ENCODE results near the gene GALNT2.

Gene GALNT2

DNA sequence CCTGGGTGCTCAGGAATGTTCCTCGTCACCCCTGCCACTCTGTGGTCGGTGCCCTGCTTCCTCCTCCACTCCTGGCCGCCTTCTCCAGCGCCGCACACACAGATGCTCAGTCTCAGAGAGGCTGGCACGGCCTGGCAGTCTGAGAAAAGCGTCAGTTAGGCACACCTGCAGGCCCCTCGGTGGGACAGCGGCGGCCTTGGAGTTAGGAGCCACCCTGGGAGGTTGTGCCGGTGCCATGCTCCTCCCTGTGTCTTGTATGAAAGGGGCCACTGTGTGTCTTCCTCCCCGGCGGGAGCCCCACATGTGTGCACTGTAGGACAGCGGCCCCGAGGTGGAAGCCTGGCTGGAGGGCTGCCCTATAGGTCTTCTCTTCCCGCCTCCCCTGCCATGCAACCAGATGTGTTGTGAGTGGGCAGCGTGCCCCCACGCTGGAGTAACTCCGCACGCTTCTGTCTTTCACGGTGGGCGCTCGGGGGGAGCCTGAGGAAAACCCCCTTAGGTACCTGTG, 213.9 kb downstream of the GALNT2 start:
- Histone ChIP-seq H3K4me1 (ENCODE audit: control insufficient read depth, insufficient read depth, low read length) (no peaks in the 10 kb centered on the region), H3K36me3 (ENCODE audit: control insufficient read depth, insufficient read depth, low read length, severe bottlenecking) (peaks cover 66% of the 10 kb centered on the region), H3K9me3 (ENCODE audit: control insufficient read depth, low read length) (no peaks in the 10 kb centered on the region), H3K27me3 (replicated peaks; ENCODE audit: control insufficient read depth, insufficient read depth, low read length) (no peaks in the 10 kb centered on the region), H3K9ac (ENCODE audit: low read length) (no peak overlapping the region), H3K4me3 (ENCODE audit: low read length) (no peak overlapping the region)
- no peak for DNase-seq (ENCODE audit: low read depth)

GRCh38 chr1:230281556-230281955, 214.5 kb downstream of the GALNT2 start:
- Histone ChIP-seq H3K4me3 (ENCODE audit: low read length) (no peak overlapping the region), H3K36me3 (ENCODE audit: control insufficient read depth, insufficient read depth, low read length, severe bottlenecking) (peaks cover 60% of the 10 kb centered on the region), H3K27me3 (replicated peaks; ENCODE audit: control insufficient read depth, insufficient read depth, low read length) (no peaks in the 10 kb centered on the region), H3K4me1 (ENCODE audit: control insufficient read depth, insufficient read depth, low read length) (no peaks in the 10 kb centered on the region), H3K9ac (ENCODE audit: low read length) (no peak overlapping the region), H3K9me3 (ENCODE audit: control insufficient read depth, low read length) (no peaks in the 10 kb centered on the region)
- DNase-seq (ENCODE audit: low read depth) = no peak

GRCh38 chr1:230282157-230282556, 215.1 kb downstream of the GALNT2 start:
- no peak for DNase-seq (ENCODE audit: low read depth)
- Histone ChIP-seq H3K4me1 (ENCODE audit: control insufficient read depth, insufficient read depth, low read length) (no peaks in the 10 kb centered on the region), H3K9me3 (ENCODE audit: control insufficient read depth, low read length) (no peaks in the 10 kb centered on the region), H3K9ac (ENCODE audit: low read length) (no peak overlapping the region), H3K36me3 (ENCODE audit: control insufficient read depth, insufficient read depth, low read length, severe bottlenecking) (peaks cover 54% of the 10 kb centered on the region), H3K27me3 (replicated peaks; ENCODE audit: control insufficient read depth, insufficient read depth, low read length) (no peaks in the 10 kb centered on the region), H3K4me3 (ENCODE audit: low read length) (no peak overlapping the region)

GRCh38 chr1:230283678-230284077, 216.6 kb downstream of the GALNT2 start:
- Histone ChIP-seq H3K4me3 (ENCODE audit: low read length) (no peak overlapping the region), H3K36me3 (ENCODE audit: control insufficient read depth, insufficient read depth, low read length, severe bottlenecking) (peaks cover 41% of the 10 kb centered on the region), H3K4me1 (ENCODE audit: control insufficient read depth, insufficient read depth, low read length) (no peaks in the 10 kb centered on the region), H3K9me3 (ENCODE audit: control insufficient read depth, low read length) (no peaks in the 10 kb centered on the region), H3K9ac (ENCODE audit: low read length) (no peak overlapping the region), H3K27me3 (replicated peaks; ENCODE audit: control insufficient read depth, insufficient read depth, low read length) (peaks cover 3% of the 10 kb centered on the region)
- DNase-seq (ENCODE audit: low read depth) = no peak

- no peaks in the 10 kb centered on the region for H3K4me1 ChIP-seq (ENCODE audit: control insufficient read depth, insufficient read depth, low read length)
- peaks cover 29% of the 10 kb centered on the region for H3K36me3 ChIP-seq (ENCODE audit: control insufficient read depth, insufficient read depth, low read length, severe bottlenecking)
- peaks cover 6% of the 10 kb centered on the region for H3K27me3 ChIP-seq (replicated peaks; ENCODE audit: control insufficient read depth, insufficient read depth, low read length)
Measured at GRCh38 chr1:230284891-230285290, 217.9 kb downstream of the GALNT2 start.

DNA sequence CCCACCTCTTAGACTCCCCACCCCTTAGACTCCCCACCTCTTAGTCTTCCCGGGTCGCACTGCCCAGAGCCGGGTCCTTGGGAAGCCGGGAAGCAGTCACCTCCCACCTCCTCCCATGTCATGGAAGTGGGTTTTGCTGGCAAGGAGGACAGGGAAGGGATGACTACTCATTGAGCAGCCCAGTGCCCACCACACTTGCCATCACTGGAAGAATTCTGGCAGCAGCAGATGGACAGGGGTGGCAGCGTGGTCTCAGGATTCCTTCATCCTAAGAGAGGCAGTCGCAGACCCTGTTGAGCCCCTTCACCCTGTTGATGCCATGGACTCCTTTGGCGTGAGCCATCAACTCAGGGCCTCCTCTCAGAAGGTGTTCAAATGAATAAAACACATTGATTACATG, 218.3 kb downstream of the GALNT2 start:
- Histone ChIP-seq H3K9ac (ENCODE audit: low read length) (no peak overlapping the region), H3K9me3 (ENCODE audit: control insufficient read depth, low read length) (no peaks in the 10 kb centered on the region), H3K27me3 (replicated peaks; ENCODE audit: control insufficient read depth, insufficient read depth, low read length) (peaks cover 10% of the 10 kb centered on the region), H3K36me3 (ENCODE audit: control insufficient read depth, insufficient read depth, low read length, severe bottlenecking) (peaks cover 24% of the 10 kb centered on the region), H3K4me3 (ENCODE audit: low read length) (no peak overlapping the region), H3K4me1 (ENCODE audit: control insufficient read depth, insufficient read depth, low read length) (no peaks in the 10 kb centered on the region)
- DNase-seq (ENCODE audit: low read depth) = no peak

More at GRCh38 chr1:230284891-230285290, 217.9 kb downstream of the GALNT2 start:
- no peak for DNase-seq (ENCODE audit: low read depth)
- Histone ChIP-seq H3K4me3 (ENCODE audit: low read length) (no peak overlapping the region), H3K9me3 (ENCODE audit: control insufficient read depth, low read length) (no peaks in the 10 kb centered on the region), H3K9ac (ENCODE audit: low read length) (no peak overlapping the region)

DNA sequence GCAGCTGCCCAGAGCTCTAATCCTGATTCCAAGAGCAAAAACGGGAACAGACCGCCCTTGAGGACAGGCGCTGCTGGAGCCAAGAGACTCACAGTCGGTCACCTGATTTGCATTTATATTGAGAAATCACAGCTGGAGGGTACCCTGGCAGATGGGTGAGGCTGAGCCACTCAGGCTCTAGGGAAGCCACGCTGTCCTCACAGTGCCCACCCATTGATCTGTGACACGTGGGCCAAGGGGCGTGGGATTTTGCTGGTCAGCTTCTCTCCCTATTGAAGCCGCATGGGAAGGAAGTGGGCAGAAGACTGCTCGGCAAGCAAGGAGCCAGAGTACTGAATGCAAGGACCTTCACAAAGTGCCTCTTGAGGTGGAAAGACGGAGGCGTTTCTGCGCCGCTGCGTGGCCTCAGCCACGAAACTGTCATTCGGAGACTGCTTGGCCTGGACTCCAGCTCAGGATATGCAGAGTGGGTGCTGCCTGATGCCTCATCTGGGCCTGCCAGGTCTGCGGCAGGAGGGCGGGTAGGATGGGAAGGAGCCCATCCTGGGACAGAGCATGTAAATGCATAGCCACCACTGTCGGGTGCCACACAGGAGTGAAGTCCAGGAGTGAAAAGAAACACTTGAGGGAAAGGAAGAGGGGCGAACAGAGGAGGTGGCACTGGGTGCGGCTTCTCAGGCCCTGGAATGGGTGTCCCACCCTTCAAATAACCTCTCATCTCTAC, 219.3 kb downstream of the GALNT2 start:
- Histone ChIP-seq H3K4me1 (ENCODE audit: control insufficient read depth, insufficient read depth, low read length) (no peaks in the 10 kb centered on the region), H3K9ac (ENCODE audit: low read length) (no peak overlapping the region), H3K36me3 (ENCODE audit: control insufficient read depth, insufficient read depth, low read length, severe bottlenecking) (peaks cover 14% of the 10 kb centered on the region), H3K9me3 (ENCODE audit: control insufficient read depth, low read length) (no peaks in the 10 kb centered on the region), H3K4me3 (ENCODE audit: low read length) (no peak overlapping the region), H3K27me3 (replicated peaks; ENCODE audit: control insufficient read depth, insufficient read depth, low read length) (peaks cover 10% of the 10 kb centered on the region)
- no peak for DNase-seq (ENCODE audit: low read depth)

GRCh38 chr1:230286890-230287269, 219.8 kb downstream of the GALNT2 start:
- no peaks in the 10 kb centered on the region for H3K9me3 ChIP-seq (ENCODE audit: control insufficient read depth, low read length)
- peaks cover 14% of the 10 kb centered on the region for H3K36me3 ChIP-seq (ENCODE audit: control insufficient read depth, insufficient read depth, low read length, severe bottlenecking)
- no peak overlapping the region for H3K4me3 ChIP-seq (ENCODE audit: low read length)
- H3K9ac ChIP-seq (ENCODE audit: low read length) = no peak overlapping the region
- DNase-seq (ENCODE audit: low read depth) = no peak
- H3K4me1 ChIP-seq (ENCODE audit: control insufficient read depth, insufficient read depth, low read length) = no peaks in the 10 kb centered on the region
- peaks cover 10% of the 10 kb centered on the region for H3K27me3 ChIP-seq (replicated peaks; ENCODE audit: control insufficient read depth, insufficient read depth, low read length)

GRCh38 chr1:230287674-230288315, 220.8 kb downstream of the GALNT2 start:
- no peak overlapping the region for H3K4me3 ChIP-seq (ENCODE audit: low read length)
- DNase-seq (ENCODE audit: low read depth) = no peak

DNA sequence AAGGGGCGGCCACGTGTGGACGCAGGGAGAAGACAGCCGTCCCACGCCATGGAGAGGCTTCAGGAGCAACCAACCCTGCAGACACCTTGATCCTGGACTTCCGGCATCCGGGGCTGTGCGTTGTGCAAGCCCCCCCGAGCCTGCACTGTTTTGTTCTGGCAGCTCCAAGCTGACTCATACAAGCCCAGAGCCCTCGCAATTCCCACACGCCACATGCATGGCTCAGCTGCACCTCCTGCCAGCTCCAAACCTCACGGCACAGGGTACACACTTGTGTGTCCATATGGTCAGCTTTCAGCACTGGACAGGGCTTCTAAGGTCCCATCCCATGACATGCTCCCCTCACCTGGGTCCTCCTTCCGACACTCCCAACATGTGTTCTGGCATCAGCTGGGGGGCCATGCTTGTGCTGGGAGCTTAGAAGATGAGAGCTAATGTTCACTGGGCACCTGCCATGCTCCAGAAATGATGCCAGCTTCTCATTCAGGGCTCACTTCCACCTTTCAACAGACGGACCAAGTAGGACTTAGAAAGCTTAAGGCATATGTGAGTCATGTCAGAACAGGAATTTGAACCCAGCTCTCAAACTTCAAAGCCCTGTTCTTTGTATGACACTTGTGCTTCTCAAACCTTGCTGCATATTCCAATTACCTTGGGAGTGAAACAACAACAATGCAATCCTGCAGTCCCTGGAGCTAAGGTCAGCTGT, 221.8 kb downstream of the GALNT2 start:
- H3K27me3 ChIP-seq (replicated peaks; ENCODE audit: control insufficient read depth, insufficient read depth, low read length) = peaks cover 28% of the 10 kb centered on the region
- DNase-seq (ENCODE audit: low read depth) = no peak
- no peak overlapping the region for H3K9ac ChIP-seq (ENCODE audit: low read length)
- H3K36me3 ChIP-seq (ENCODE audit: control insufficient read depth, insufficient read depth, low read length, severe bottlenecking) = peaks cover 5% of the 10 kb centered on the region
- no peak overlapping the region for H3K4me3 ChIP-seq (ENCODE audit: low read length)
- H3K4me1 ChIP-seq (ENCODE audit: control insufficient read depth, insufficient read depth, low read length) = no peaks in the 10 kb centered on the region
- H3K9me3 ChIP-seq (ENCODE audit: control insufficient read depth, low read length) = no peaks in the 10 kb centered on the region

More at GRCh38 chr1:230287674-230288315, 220.8 kb downstream of the GALNT2 start:
- Histone ChIP-seq H3K4me1 (ENCODE audit: control insufficient read depth, insufficient read depth, low read length) (no peaks in the 10 kb centered on the region), H3K27me3 (replicated peaks; ENCODE audit: control insufficient read depth, insufficient read depth, low read length) (peaks cover 18% of the 10 kb centered on the region), H3K9me3 (ENCODE audit: control insufficient read depth, low read length) (no peaks in the 10 kb centered on the region), H3K36me3 (ENCODE audit: control insufficient read depth, insufficient read depth, low read length, severe bottlenecking) (peaks cover 8% of the 10 kb centered on the region), H3K9ac (ENCODE audit: low read length) (no peak overlapping the region)

DNA sequence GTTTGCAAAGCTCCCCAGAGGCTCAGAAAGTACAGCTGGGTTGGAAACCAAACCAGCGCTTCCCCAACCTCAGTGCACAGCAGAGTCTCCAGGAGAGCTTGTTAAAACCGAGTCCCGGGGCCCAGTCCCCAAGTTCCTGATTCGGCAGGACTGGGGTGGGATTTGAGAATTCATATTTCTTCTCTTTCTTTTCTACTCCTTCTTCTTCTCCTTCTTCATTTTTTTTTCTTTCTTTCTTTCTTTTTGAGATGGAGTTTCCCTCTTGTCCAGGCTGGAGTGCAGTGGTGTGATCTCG, 222.3 kb downstream of the GALNT2 start:
- peaks cover 32% of the 10 kb centered on the region for H3K27me3 ChIP-seq (replicated peaks; ENCODE audit: control insufficient read depth, insufficient read depth, low read length)
- H3K4me1 ChIP-seq (ENCODE audit: control insufficient read depth, insufficient read depth, low read length) = no peaks in the 10 kb centered on the region
- no peak overlapping the region for H3K9ac ChIP-seq (ENCODE audit: low read length)
- DNase-seq (ENCODE audit: low read depth) = no peak
- no peaks in the 10 kb centered on the region for H3K36me3 ChIP-seq (ENCODE audit: control insufficient read depth, insufficient read depth, low read length, severe bottlenecking)
- H3K4me3 ChIP-seq (ENCODE audit: low read length) = no peak overlapping the region
- no peaks in the 10 kb centered on the region for H3K9me3 ChIP-seq (ENCODE audit: control insufficient read depth, low read length)
